OCI-M2 (cell line): ENCODE results near the gene RPGRIP1.
"Not testable (repeated sequence)": the region's sequence is repeated elsewhere in the genome, so short reads cannot be mapped to it uniquely, and the experiment has no call there.

Experiments used
- DNase-seq: peaks from one replicate; lab custom pipeline; 2025; ENCODE audit not compliant: unreplicated experiment; lab: John Stamatoyannopoulos, UW

The RPGRIP1 gene

DNA sequence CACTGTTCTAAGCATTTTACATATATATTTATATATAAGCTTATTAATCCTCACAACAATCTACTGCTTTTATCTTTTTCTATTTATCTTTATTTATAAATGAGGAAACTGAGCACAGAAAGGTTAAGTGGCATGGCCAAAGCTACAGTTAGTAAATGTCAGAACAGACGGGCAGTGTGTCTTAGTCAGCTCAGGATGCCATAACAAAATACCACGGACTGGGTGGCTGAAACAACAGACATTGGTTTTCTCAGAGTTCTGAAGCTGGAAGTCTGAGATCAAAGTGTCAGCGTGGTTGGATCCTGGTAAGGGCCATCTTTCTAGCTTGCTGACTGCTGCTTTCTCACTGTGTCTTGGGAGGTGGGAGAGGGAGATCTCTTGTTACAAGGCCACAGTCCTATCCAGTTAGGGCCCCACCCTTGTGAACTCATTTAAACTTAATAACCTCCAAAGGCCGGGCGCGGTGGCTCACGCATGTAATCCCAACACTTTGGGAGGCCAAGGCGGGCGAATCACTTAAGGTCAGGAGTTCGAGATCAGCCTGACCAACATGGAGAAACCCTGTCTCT lies 19.8 kb downstream of the RPGRIP1 start:
- no peak for DNase-seq

DNA sequence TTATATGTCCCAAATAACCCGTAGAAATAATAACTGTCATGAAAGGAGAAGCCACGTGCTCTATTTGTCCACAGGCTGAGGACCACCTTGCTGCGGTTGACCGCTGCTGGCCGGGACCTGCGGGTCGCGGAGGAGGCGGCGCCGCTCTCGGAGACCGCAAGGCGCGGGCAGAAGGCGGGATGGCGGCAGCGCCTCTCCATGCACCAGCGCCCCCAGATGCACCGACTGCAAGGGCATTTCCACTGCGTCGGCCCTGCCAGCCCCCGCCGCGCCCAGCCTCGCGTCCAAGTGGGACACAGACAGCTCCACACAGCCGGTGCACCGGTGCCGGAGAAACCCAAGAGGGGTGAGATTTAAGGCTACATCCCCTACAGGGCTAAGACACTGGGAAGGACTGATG lies 21.0 kb downstream of the RPGRIP1 start:
- DNase-seq, result no peak

DNA sequence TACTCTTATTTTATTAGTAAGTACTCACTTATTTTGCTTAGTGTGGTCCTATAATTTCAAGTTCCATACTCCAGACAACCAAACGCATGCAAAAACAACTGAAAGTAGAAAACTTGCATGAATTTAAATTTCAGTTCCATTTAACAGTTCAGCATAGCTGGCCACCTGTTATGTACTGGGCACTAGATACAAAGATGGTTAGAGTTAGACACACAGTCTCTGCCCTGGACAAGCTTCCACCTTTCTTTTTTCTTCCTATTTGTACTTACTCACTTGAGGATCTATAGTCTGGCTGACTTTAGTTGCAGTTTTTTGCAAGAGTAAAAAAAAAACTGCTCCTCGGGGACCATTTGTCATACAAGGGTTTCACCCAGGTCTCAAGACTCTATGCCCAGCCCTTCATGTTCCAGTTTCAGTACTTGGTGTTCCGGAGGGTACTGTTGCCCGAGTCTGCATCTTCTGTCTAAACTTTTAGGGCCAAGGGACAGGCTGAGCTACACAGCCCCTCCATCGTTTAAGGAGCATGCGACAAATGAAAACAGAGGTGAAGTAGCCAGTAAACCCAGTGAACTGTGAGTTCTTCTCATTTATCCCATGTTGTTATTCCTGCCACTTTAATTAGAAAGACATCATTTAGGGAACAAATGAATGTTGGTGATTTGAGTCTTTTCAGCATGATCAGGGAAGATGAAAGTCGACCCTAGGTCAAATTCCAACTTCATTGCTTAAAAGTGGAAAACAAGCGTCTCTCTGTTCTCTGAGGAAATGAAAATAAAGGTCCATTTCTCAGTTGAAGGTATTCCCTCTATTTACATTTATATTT lies 22.3 kb downstream of the RPGRIP1 start:
- DNase-seq, result no peak

DNA sequence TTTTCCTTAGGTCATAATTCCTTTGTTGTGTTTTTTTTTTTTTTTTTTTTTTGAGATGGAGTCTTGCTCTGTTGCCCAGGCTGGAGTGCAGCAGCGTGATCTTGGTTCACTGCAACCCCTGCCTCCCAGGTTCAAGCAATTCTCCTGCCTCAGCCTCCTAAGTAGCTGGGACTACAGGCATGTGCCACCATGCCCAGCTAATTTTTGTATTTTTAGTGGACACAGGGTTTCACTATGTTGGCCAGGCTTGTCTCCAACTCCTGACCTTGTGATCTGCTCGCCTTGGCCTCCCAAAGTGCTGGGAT lies 22.9 kb downstream of the RPGRIP1 start:
- not testable (repeated sequence) for DNase-seq

DNA sequence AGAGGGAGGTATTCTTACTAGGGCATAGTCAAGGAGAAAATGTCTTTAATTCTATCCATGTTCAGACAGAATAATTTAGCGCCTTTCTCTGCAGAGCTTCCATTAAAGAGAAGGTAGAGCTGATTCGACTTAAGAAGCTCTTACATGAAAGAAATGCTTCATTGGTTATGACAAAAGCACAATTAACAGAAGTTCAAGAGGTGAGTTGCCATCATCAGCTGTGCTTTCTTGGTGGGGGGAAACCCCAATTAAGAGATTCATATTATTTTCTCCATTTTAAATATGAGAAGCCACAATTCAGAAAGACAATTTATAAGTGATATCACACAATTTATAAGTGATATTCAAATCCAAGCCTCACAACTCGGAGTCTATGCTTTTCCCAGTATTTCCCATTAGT lies 27.8 kb downstream of the RPGRIP1 start:
- DNase-seq, result no peak

DNA sequence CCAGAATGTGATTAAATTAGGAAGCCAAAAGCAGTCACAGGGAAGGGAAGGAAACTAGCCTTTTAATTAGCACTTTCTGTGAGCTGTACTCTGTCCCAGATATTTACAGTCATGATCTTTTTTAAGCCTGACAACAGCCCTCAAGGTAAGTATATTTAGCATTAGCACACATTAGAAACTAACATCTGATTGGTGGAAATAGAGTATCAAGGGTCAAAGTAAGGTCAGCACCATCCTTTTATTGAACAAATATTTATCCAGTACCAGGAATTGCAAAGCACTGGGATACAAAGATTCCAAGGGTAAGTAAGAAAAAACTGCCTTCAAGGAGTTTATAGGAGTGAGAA lies 28.2 kb downstream of the RPGRIP1 start:
- DNase-seq, result no peak

DNA sequence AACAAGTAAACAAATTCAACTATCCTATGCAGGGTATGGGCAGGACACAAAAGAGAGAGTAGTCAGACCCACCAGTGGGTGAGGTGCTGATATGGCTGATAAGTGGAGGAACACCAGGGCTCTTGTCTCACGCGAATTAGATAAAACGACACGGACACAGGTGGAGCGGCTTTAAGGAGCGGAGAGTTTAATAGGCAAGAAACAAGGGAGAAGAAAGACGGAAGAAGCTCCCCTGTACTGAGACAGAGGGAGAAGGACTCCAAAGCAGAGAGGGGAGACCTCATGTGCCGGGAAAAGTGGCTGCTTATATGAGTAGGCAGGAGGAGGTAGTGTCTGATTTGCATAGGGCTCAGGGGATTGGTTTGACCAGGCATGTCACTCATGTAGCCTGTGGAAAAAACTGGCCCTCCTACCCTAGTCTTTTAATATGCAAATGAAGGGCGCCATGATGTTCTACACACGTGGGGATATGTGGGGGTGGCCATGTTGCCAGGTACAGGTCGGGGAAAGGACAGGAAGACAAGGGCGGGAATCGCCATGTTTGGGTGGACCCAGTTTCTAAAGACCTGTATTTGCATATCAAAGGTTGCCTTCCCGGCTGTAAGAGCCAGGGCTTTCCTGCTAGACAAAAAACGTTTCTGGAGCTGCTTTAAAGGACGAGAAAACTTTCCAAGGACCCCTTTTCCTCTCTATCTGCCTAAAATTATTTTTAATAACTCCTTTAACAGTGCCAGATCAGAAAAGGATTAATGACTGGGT lies 28.8 kb downstream of the RPGRIP1 start:
- DNase-seq, result peak; percentile 87

DNA sequence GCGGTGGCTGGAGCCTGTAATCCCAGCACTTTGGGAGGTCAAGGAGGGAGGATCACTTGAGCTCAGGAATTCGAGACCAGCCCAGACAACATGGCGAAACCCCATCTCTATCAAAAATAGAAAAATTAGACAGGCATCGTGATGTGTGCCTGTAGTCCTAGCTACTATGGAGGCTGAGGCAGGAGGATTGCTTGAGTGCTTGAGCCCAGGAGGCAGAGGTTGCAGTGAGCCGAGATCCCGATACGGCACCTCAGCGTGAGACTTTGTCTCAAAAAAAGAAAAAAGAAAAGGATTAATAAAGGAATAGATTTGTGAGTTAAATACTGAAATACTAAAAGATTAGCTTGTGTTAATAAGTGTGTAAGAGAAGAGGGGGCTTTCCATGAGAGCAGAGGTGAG lies 29.4 kb downstream of the RPGRIP1 start:
- DNase-seq, result no peak

DNA sequence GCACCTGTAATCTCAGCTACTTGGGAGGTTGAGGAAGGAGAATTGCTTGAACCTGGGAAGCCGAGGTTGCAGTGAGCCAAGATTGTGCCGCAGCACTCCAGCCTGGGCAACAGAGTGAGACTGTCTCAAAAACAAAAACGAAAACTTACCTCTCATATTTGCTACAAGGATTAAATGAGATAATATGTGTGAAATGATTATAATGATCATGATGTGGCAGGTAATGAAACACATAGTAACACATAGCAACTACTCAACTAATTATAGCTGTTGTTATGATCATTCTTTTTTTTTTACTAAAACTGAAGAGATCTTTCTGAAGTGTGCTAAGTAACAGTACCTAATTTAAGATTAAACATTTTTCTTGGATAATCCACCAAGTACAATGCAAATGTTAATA lies 30.1 kb downstream of the RPGRIP1 start:
- no peak for DNase-seq

DNA sequence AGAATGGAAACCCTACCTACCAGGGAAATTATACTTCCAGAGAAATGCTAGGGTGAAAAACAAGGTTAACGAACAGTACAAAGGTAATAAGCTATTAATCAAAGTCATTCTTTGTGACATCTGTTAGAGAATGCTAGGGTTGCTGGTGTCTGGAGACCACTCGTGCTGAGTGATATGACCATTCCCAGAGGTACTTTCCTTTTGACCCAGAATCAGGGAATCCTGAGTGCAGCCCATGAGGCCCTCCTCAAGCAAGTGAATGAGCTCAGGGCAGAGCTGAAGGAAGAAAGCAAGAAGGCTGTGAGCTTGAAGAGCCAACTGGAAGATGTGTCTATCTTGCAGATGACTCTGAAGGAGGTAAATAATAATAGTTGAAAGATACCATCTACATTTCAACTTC lies 31.7 kb downstream of the RPGRIP1 start:
- DNase-seq, result no peak

DNA sequence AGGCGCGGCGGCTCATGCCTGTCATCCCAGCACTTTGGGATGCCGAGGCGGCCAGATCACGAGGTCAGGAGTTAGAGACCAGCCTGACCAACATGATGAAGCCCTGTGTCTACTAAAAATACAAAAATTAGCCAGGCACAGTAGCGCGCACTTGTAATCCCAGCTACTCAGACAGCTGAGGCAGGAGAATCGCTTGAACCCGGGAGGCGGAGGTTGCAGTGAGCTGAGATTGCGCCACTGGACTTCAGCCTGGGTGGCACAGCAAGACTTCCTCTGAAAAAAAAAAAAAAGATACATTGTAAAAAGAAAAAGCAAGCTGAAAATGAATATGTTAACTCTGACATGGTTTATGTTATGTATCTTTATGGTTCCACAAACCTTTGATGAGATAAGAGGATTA lies 33.6 kb downstream of the RPGRIP1 start:
- no peak for DNase-seq

DNA sequence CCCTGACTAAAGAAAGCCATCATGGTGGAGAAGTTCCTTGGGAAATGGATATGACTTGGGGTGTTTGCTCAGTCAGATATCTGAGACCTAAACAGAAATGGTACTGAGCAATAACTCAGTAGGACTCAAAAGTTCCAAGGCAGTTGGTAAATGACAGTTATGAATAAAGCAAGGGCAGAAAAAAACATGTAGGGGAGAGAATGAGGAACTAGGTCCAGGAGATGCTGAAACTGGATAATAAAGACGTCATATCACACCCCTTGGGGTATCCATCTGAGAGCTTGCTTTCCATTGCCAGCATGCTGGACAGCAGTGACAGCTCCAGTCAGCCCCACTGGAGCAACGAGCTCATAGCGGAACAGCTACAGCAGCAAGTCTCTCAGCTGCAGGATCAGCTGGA lies 37.5 kb downstream of the RPGRIP1 start:
- DNase-seq, result peak; percentile 55

DNA sequence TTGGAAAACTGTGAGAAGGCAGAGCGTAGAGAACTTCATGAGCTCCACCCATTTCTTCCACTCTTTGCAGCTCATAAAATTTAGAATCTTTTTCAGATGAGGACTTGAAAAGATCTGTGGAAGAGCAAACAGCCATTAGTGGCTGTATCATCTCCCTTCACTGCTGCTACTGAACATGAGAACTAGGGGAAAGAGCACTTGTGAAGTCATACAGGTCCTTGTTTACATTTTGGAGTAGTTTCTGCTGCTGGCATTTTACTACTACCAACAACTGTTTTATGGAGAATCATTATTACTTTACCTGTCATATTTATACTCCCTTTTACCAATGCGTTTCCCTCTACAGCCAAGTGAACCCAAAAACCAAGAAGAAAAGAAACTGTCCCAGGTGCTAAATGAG lies 41.0 kb downstream of the RPGRIP1 start:
- no peak for DNase-seq

DNA sequence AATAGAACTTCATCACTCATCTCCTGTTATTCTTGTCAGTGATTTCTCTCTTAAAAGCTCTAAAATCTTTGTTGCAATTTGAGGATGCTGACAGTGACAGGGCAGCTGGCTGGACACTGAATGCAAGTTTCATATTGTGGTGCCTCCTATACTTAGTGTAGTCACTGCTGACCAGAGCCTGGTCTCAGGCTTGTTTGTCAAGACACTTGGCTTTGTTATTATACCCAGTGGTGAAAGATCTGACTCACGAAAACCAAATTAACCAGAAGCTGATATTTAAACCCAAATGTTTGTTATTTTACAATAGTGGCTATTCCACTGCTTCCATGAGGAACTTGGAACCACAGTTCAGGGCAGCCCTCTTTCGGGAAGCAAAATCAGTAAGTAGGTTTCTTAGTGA lies 42.8 kb downstream of the RPGRIP1 start:
- DNase-seq, result no peak

DNA sequence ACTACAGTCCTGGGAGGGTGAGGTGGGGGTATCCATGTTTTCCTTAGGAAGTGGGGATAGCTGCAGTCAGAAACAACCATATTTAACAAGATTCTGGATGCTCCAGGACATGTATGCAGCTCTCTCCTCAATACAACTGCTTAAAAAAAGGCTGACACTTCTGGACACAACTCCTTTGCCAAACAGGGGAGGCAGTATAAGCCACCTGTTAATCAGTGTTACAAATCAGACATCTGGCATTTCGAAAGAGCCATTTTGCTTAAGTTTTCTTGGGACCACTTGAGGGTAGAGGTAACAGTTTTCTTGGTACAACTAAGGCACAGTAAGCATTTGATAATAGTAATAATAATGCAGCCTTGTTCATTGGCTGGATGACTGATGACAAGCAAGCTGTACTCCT lies 47.1 kb downstream of the RPGRIP1 start:
- no peak for DNase-seq
